Uterus (tissue), 2 donors: ENCODE results near the gene DYNC1H1.
A peak's percentile ranks its signal among the peaks of the same experiment; 100 is the strongest.

ENCODE experiments used
- CTCF ChIP-seq, 4 experiments: fragments of 200-600 bp in 2 of 4; fragments of 450-650 bp in 2 of 4; sonication (generic) in 2 of 4; IDR thresholded peaks; one replicate each; pipeline ENCODE4 v1.5.1; 2016 to 2019; ENCODE audit warnings: antibody characterized with exemption in 4 of 4, mild to moderate bottlenecking in 2 of 4, moderate library complexity in 1 of 4
- POLR2A ChIP-seq, 2 donors: fragments of 450-650 bp; IDR thresholded peaks; one replicate each; pipeline ENCODE4 v1.6.1; 2016; ENCODE audit warnings: antibody characterized with exemption in 2 of 2, mild to moderate bottlenecking in 1 of 2, moderate library complexity in 1 of 2

GRCh38 chr14:101947904-101948665 is 16.3 kb upstream of the DYNC1H1 start:
- TF ChIP-seq CTCF (IDR thresholded peaks at IDR 0.05) (peak in 2 of 4 experiments; percentile 10 to 33), POLR2A (IDR thresholded peaks at IDR 0.05) (peak; percentile 85 to 92)
